ENCODE measurements around the gene DMD. TPM values are rescaled to one million over a fixed set of nuclear protein-coding genes. Genes with fewer than 3 reads are reported as not detected.
"Not testable (repeated sequence)": the region's sequence is repeated elsewhere in the genome, so short reads cannot be mapped to it uniquely, and the experiment has no call there.

Gene DMD
- total and polyA plus RNA-seq, 4 donors, result 3.9 to 73.8 (median 11.2) TPM

- 76 to 82% methylated on average over 1 of the region's 1 CpG for WGBS, 2 donors
- H3K9me3 ChIP-seq (ENCODE audit: control insufficient read depth in 4 of 4, insufficient read depth in 3 of 4, low read length in 3 of 4), result peaks cover 0 to 3% (median 0%) of the 10 kb centered on the region in 4 donors
- H3K27ac ChIP-seq (ENCODE audit: low read depth in 1 of 2, low read length in 1 of 2), result no peak overlapping the region
- H3K4me1 ChIP-seq (ENCODE audit: control insufficient read depth in 5 of 5, insufficient read depth in 5 of 5, low read length in 5 of 5), result peaks cover 0 to 3% (median 0%) of the 10 kb centered on the region in 5 donors
- DNase-seq (no peak), ATAC-seq (ENCODE audit: insufficient read depth, low FRiP score) (no peak)
- H3K36me3 ChIP-seq (ENCODE audit: control insufficient read depth in 4 of 4, insufficient read depth in 4 of 4, low read length in 4 of 4), result no peaks in the 10 kb centered on the region
- no peak overlapping the region for H3K9ac ChIP-seq (ENCODE audit: insufficient read depth in 1 of 2, low read length in 2 of 2)
- TF ChIP-seq, protein P1, sequence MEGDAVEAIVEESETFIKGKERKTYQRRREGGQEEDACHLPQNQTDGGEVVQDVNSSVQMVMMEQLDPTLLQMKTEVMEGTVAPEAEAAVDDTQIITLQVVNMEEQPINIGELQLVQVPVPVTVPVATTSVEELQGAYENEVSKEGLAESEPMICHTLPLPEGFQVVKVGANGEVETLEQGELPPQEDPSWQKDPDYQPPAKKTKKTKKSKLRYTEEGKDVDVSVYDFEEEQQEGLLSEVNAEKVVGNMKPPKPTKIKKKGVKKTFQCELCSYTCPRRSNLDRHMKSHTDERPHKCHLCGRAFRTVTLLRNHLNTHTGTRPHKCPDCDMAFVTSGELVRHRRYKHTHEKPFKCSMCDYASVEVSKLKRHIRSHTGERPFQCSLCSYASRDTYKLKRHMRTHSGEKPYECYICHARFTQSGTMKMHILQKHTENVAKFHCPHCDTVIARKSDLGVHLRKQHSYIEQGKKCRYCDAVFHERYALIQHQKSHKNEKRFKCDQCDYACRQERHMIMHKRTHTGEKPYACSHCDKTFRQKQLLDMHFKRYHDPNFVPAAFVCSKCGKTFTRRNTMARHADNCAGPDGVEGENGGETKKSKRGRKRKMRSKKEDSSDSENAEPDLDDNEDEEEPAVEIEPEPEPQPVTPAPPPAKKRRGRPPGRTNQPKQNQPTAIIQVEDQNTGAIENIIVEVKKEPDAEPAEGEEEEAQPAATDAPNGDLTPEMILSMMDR (IDR thresholded peaks at IDR 0.05; ENCODE audit: control extremely low read depth, extremely low read depth), result no peak
- H3K27me3 ChIP-seq (ENCODE audit: control insufficient read depth in 3 of 3, insufficient read depth in 3 of 3, low read length in 2 of 3), result no peaks in the 10 kb centered on the region
- no peak overlapping the region for H3K4me3 ChIP-seq
These were observed 129.0 kb downstream of the DMD start for GRCh38 chrX:33082371-33082770.

DNA sequence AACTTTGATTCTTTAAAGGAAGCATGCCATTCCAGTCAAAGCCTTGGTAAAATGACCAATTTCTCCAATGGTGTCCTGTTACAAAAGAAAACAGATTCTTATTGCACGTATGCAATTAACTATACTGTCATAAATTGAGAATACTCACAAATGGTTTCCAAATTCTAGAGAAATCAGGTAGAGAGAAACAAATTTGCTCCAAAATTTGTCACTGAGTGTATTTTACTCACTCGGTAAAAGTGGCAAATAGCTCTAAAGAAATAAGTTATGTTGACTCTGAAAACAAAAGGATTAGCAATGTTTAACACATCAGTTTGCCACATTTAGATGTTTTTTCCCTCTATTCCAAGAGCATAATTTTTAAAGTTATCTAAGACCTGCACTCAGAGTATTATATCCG is 133.1 kb downstream of the DMD start:
- no peak for DNase-seq
- Histone ChIP-seq H3K9me3 (ENCODE audit: control insufficient read depth in 4 of 4, insufficient read depth in 3 of 4, low read length in 3 of 4) (no peaks in the 10 kb centered on the region), H3K27me3 (ENCODE audit: control insufficient read depth in 3 of 3, insufficient read depth in 3 of 3, low read length in 2 of 3) (no peaks in the 10 kb centered on the region), H3K27ac (ENCODE audit: low read depth in 1 of 2, low read length in 1 of 2) (no peak overlapping the region), H3K4me3 (no peak overlapping the region), H3K9ac (ENCODE audit: insufficient read depth in 1 of 2, low read length in 2 of 2) (no peak overlapping the region), H3K36me3 (ENCODE audit: control insufficient read depth in 4 of 4, insufficient read depth in 4 of 4, low read length in 4 of 4) (no peaks in the 10 kb centered on the region), H3K4me1 (ENCODE audit: control insufficient read depth in 5 of 5, insufficient read depth in 5 of 5, low read length in 5 of 5) (no peaks in the 10 kb centered on the region)
- TF ChIP-seq, protein P1 (IDR thresholded peaks at IDR 0.05; ENCODE audit: control extremely low read depth, extremely low read depth), result no peak
- WGBS, 2 donors, result 89% methylated on average over 3 of the region's 3 CpGs
- no peak for ATAC-seq (ENCODE audit: insufficient read depth, low FRiP score)

DNA sequence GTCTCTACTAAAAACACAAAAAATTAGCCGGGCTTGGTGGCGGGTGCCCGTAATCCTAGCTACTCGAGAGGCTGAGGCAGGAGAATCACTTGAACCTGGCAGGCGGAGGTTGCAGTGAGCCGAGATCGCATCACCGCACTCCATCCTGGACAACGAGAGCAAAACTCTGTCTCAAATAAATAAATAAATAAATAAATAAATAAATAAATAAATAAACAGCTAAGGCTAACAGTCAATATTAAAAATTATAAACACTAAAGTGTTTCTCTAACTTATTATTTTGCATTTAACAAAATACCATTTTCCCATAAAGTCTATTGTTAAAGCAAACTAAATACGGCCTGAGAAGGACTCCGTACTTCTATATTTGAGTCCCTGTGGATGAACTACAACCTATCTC is 137.7 kb downstream of the DMD start:
- H3K27ac ChIP-seq (ENCODE audit: low read depth in 1 of 2, low read length in 1 of 2); H3K9ac ChIP-seq (ENCODE audit: insufficient read depth in 1 of 2, low read length in 2 of 2); H3K4me1 ChIP-seq (ENCODE audit: control insufficient read depth in 5 of 5, insufficient read depth in 5 of 5, low read length in 5 of 5); H3K27me3 ChIP-seq (ENCODE audit: control insufficient read depth in 3 of 3, insufficient read depth in 3 of 3, low read length in 2 of 3); H3K4me3 ChIP-seq; H3K9me3 ChIP-seq (ENCODE audit: control insufficient read depth in 4 of 4, insufficient read depth in 3 of 4, low read length in 3 of 4); DNase-seq; ATAC-seq (ENCODE audit: insufficient read depth, low FRiP score); H3K36me3 ChIP-seq (ENCODE audit: control insufficient read depth in 4 of 4, insufficient read depth in 4 of 4, low read length in 4 of 4): not testable (repeated sequence)
- 93 to 97% methylated on average over 11 of the region's 11 CpGs for WGBS, 2 donors

DNA sequence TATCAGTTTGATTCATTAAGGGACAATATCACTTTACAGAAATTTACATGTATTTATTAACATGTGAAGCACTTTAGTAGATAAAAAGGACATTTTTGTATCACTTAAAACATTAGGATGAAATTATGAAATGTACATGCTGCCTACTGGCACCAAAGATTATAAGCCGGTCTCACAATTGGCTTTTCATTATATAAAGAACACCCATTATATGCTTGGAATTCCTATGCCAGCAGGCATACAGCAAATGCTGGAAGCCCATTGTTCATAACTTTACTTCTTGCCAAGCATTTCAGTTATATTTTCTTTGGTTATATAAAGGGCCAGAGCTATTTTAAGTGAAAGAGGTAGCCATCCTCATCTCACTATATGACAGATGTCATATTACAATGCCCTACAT is 145.9 kb downstream of the DMD start:
- no peaks in the 10 kb centered on the region for H3K4me1 ChIP-seq (ENCODE audit: control insufficient read depth in 5 of 5, insufficient read depth in 5 of 5, low read length in 5 of 5)
- no peak overlapping the region for H3K9ac ChIP-seq (ENCODE audit: insufficient read depth in 1 of 2, low read length in 2 of 2)
- DNase-seq, result no peak
- H3K4me3 ChIP-seq, result no peak overlapping the region
- no peaks in the 10 kb centered on the region for H3K36me3 ChIP-seq (ENCODE audit: control insufficient read depth in 4 of 4, insufficient read depth in 4 of 4, low read length in 4 of 4)
- peaks cover 0 to 3% (median 0%) of the 10 kb centered on the region in 3 donors for H3K27me3 ChIP-seq (ENCODE audit: control insufficient read depth in 3 of 3, insufficient read depth in 3 of 3, low read length in 2 of 3)
- TF ChIP-seq, protein P1 (IDR thresholded peaks at IDR 0.05; ENCODE audit: control extremely low read depth, extremely low read depth), result no peak
- H3K9me3 ChIP-seq (ENCODE audit: control insufficient read depth in 4 of 4, insufficient read depth in 3 of 4, low read length in 3 of 4), result no peaks in the 10 kb centered on the region
- no peak overlapping the region for H3K27ac ChIP-seq (ENCODE audit: low read depth in 1 of 2, low read length in 1 of 2)
- ATAC-seq (ENCODE audit: insufficient read depth, low FRiP score), result no peak
- WGBS, 2 donors, result 98 to 100% methylated on average over 1 of the region's 1 CpG

All from lung (tissue), 12 donors.